Measurements from ENCODE around the gene PROKR1. TPM values are rescaled to one million over a fixed set of nuclear protein-coding genes. Genes with fewer than 3 reads are reported as not detected.
A peak's percentile ranks its signal among the peaks of the same experiment; 100 is the strongest.
"Not testable (repeated sequence)": the region's sequence is repeated elsewhere in the genome, so short reads cannot be mapped to it uniquely, and the experiment has no call there.

The PROKR1 gene
- 0.10 and 0.41 TPM in 2 replicates for total RNA-seq (ENCODE audit: low replicate concordance)
- long read RNA-seq: 0 reads

GRCh38 chr2:68643011-68643873, at the start of gene PROKR1:
TSS of gene PROKR1 (plus strand) at chr2:68643579. CDS start at chr2:68645822, 2,243 bp downstream.
- Mint-ChIP-seq H3K27me3 (peaks cover 76% of the 10 kb centered on the region), H3K36me3 (no peaks in the 10 kb centered on the region), H3K4me1 (ENCODE audit: unreplicated experiment) (peaks cover 3% of the 10 kb centered on the region), H3K9me3 (peaks cover 10% of the 10 kb centered on the region), H3K4me3 (peak within 1 kb of the TSS; percentile 79), H3K27ac (no peak within 1 kb of the TSS)
- no peak for TF ChIP-seq CTCF (conservative IDR thresholded peaks at IDR 0.05)
- peak; percentile 74 for DNase-seq (ENCODE audit: extremely low spot score, unreplicated experiment)

GRCh38 chr2:68594041-68594440, 49.3 kb upstream of the PROKR1 start:
- no peak for TF ChIP-seq CTCF (conservative IDR thresholded peaks at IDR 0.05)
- H3K4me1 Mint-ChIP-seq (ENCODE audit: unreplicated experiment): no peaks in the 10 kb centered on the region

GRCh38 chr2:68594674-68595492, 48.5 kb upstream of the PROKR1 start:
- Mint-ChIP-seq H3K36me3 (no peaks in the 10 kb centered on the region), H3K27ac (no peak overlapping the region), H3K4me1 (ENCODE audit: unreplicated experiment) (no peaks in the 10 kb centered on the region), H3K4me3 (no peak overlapping the region), H3K27me3 (peaks cover 3% of the 10 kb centered on the region), H3K9me3 (no peaks in the 10 kb centered on the region)
- peak; percentile 82 for TF ChIP-seq CTCF (conservative IDR thresholded peaks at IDR 0.05)
- DNase-seq (ENCODE audit: extremely low spot score, unreplicated experiment): no peak

More at GRCh38 chr2:68594041-68594440, 49.3 kb upstream of the PROKR1 start:
- Mint-ChIP-seq H3K27ac (no peak overlapping the region), H3K36me3 (no peaks in the 10 kb centered on the region), H3K4me3 (no peak overlapping the region), H3K9me3 (no peaks in the 10 kb centered on the region), H3K27me3 (peaks cover 3% of the 10 kb centered on the region)
- DNase-seq (ENCODE audit: extremely low spot score, unreplicated experiment): no peak

GRCh38 chr2:68595493-68595785, 47.9 kb upstream of the PROKR1 start:
- H3K27me3 Mint-ChIP-seq; DNase-seq (ENCODE audit: extremely low spot score, unreplicated experiment); H3K9me3 Mint-ChIP-seq; H3K27ac Mint-ChIP-seq; H3K36me3 Mint-ChIP-seq; H3K4me3 Mint-ChIP-seq; H3K4me1 Mint-ChIP-seq (ENCODE audit: unreplicated experiment): not testable (repeated sequence)

- H3K9me3 Mint-ChIP-seq; H3K4me3 Mint-ChIP-seq; H3K27ac Mint-ChIP-seq; H3K36me3 Mint-ChIP-seq; H3K27me3 Mint-ChIP-seq; DNase-seq (ENCODE audit: extremely low spot score, unreplicated experiment); H3K4me1 Mint-ChIP-seq (ENCODE audit: unreplicated experiment): not testable (repeated sequence)
These were observed 42.9 kb upstream of the PROKR1 start for GRCh38 chr2:68600495-68600894.

- Mint-ChIP-seq H3K4me1 (ENCODE audit: unreplicated experiment) (no peaks in the 10 kb centered on the region), H3K4me3 (no peak overlapping the region), H3K9me3 (peaks cover 4% of the 10 kb centered on the region), H3K27me3 (no peaks in the 10 kb centered on the region), H3K36me3 (no peaks in the 10 kb centered on the region), H3K27ac (no peak overlapping the region)
- TF ChIP-seq CTCF (conservative IDR thresholded peaks at IDR 0.05): no peak
- no peak for DNase-seq (ENCODE audit: extremely low spot score, unreplicated experiment)
These were observed 40.3 kb upstream of the PROKR1 start for GRCh38 chr2:68603059-68603458.

Measured in type B pancreatic cell (in vitro differentiated cells).